ENCODE measurements around the gene PDCD6IP. TPM values are rescaled to one million over a fixed set of nuclear protein-coding genes. Genes with fewer than 3 reads are reported as not detected.

Gene PDCD6IP
- total RNA-seq, 1 experiment from 2014 or later, result 205 TPM

GRCh38 chr3:33831053-33831452, 32.6 kb downstream of the PDCD6IP start:
- DNase-seq (ENCODE audit: low read depth, low spot score) (no peak), ATAC-seq (no peak)
- Histone ChIP-seq H3K27me3 (ENCODE audit: control insufficient read depth, insufficient read depth, low read length) (no peaks in the 10 kb centered on the region), H3K4me3 (ENCODE audit: low read depth in 2 of 2, low read length in 2 of 2) (no peak overlapping the region), H3K27ac (ENCODE audit: low read length) (no peak overlapping the region), H3K4me1 (ENCODE audit: control insufficient read depth, insufficient read depth, low read length) (no peaks in the 10 kb centered on the region), H3K36me3 (ENCODE audit: control insufficient read depth, insufficient read depth, low read length) (peaks cover 8% of the 10 kb centered on the region), H3K9me3 (ENCODE audit: control insufficient read depth, insufficient read depth, low read depth, low read length) (no peaks in the 10 kb centered on the region)
- intact Hi-C loops (cut with micrococcal nuclease; ENCODE audit: unreplicated experiment) (no loop called here), in situ Hi-C loops (cut with HindIII; ENCODE audit: low pct_unique_long_range_greater_than_20kb, low sequenced_read_pairs) (no loop called here)
- CTCF ChIA-PET, result no interaction called here
- POLR2A ChIA-PET, result no interaction called here
- BruUV-seq (replicated peaks), result no TSS peak
- TF ChIP-seq REST (IDR thresholded peaks at IDR 0.05; ENCODE audit: insufficient read depth in 1 of 2, low read depth in 2 of 2, low read length in 1 of 2) (no peak), POLR2AphosphoS5 (IDR thresholded peaks at IDR 0.05; ENCODE audit: low read depth, low read length) (no peak), CTCF (IDR thresholded peaks at IDR 0.05) (no peak), TCF7L2 (IDR thresholded peaks at IDR 0.05; ENCODE audit: low read depth, low read length) (no peak), SIN3A (IDR thresholded peaks at IDR 0.05; ENCODE audit: borderline replicate concordance, insufficient read depth, low read depth, low read length) (no peak)

- no peak for DNase-seq (ENCODE audit: low read depth, low spot score)
- POLR2A ChIA-PET, result no interaction called here
These were observed 35.1 kb downstream of the PDCD6IP start for GRCh38 chr3:33833408-33834095.

More at GRCh38 chr3:33833408-33834095, 35.1 kb downstream of the PDCD6IP start:
- CTCF ChIA-PET, result no interaction called here
- Histone ChIP-seq H3K4me3 (ENCODE audit: low read depth in 2 of 2, low read length in 2 of 2) (no peak overlapping the region), H3K4me1 (ENCODE audit: control insufficient read depth, insufficient read depth, low read length) (no peaks in the 10 kb centered on the region), H3K9me3 (ENCODE audit: control insufficient read depth, insufficient read depth, low read depth, low read length) (no peaks in the 10 kb centered on the region), H3K27ac (ENCODE audit: low read length) (no peak overlapping the region), H3K36me3 (ENCODE audit: control insufficient read depth, insufficient read depth, low read length) (peaks cover 5% of the 10 kb centered on the region; the same call in 1 of the 2 replicates), H3K27me3 (ENCODE audit: control insufficient read depth, insufficient read depth, low read length) (no peaks in the 10 kb centered on the region)
- ATAC-seq, result no peak
- no TSS peak for BruUV-seq (replicated peaks)
- TF ChIP-seq REST (IDR thresholded peaks at IDR 0.05; ENCODE audit: insufficient read depth in 1 of 2, low read depth in 2 of 2, low read length in 1 of 2), result no peak
- no peak for TF ChIP-seq TCF7L2 (IDR thresholded peaks at IDR 0.05; ENCODE audit: low read depth, low read length)
- intact Hi-C loops (cut with micrococcal nuclease; ENCODE audit: unreplicated experiment), result no loop called here
- in situ Hi-C loops (cut with HindIII; ENCODE audit: low pct_unique_long_range_greater_than_20kb, low sequenced_read_pairs), result no loop called here
